ENCODE measurements around the gene ZMYND15.
"Not testable (repeated sequence)": the region's sequence is repeated elsewhere in the genome, so short reads cannot be mapped to it uniquely, and the experiment has no call there.

Gene ZMYND15

DNA sequence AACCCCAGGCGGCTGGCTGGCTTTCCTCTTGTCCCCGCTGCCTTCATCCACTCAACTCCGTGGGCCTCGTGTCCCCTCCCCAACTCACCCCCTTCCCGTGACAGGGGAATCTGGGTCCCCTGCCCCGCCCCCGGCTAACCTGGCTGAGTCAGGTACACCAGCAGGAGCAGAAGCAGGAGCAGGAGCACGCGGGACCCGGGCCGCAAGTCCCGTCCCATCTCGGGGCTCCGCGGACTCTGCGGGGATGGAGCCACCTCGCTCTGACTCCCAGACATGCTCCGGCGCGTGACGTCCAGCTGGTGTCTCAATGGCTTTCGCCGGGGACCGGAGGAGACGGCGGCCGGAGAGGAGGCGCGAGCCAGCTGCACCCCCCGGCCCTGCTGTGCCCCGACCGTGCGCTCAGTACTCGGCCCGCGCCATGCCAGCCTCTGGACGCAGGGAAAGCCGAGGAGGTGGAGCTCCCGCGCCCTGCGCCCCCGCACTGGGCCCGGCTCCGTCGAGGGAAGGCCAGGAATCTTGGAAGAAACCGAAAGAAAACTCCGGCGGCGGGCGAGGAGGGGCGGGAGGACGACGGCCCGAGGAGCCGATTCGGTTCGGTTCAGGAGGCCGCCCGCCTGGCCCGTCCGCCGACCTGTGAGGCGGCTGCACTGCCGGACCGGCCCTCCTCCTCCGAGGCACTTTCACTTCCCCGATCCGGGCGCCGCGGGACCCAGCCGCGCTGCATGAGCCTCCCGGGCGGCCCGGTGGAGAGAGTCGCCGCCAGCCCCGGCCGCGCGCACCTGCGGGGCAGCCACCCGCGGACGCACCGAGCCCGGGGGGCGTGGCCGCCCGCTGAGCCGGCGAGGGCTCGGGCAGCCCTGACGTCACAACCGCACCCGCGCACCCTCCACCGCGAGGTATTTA, at the start of gene ZMYND15, which contains the start of gene CXCL16:
ZMYND15 (plus strand) TSS at position 712 of the 903 bp plus-strand sequence. CDS start 716 bp downstream, outside the sequence.
CXCL16 (minus strand) TSS at position 807 of the 903 bp plus-strand sequence; CDS start at position 218, 589 bp downstream.
- DNase-seq (ENCODE audit: low read depth in 2 of 2, low spot score in 1 of 2) = peak in 1 of 2 donors; percentile 19

GRCh38 chr17:4689872-4690271, 49.8 kb upstream of the ZMYND15 start:
- not testable (repeated sequence) for DNase-seq (ENCODE audit: low read depth in 2 of 2, low spot score in 1 of 2)

- DNase-seq (ENCODE audit: low read depth in 2 of 2, low spot score in 1 of 2) = no peak
These were observed 48.9 kb upstream of the ZMYND15 start for GRCh38 chr17:4690745-4691144.

- DNase-seq (ENCODE audit: low read depth in 2 of 2, low spot score in 1 of 2) = no peak
These were observed 47.9 kb upstream of the ZMYND15 start for GRCh38 chr17:4691686-4692085.

DNA sequence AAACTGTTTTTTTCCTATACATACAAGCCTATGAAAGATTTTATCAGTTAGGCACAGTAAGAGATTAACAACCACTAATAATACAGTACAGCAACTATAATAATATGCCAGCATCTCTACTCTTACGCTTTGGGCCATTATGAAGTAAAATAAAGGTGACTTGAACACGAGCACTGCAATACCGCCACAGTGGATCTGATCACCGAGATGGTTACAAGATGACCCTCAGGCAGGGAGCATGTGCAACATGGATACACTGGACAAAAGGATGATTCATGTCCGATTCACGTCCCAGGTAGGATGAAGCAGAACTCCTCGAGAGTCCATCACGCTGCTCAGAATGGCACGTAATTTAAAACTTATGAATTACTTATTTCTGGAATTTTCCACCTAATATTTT, 46.2 kb upstream of the ZMYND15 start:
- DNase-seq (ENCODE audit: low read depth in 2 of 2, low spot score in 1 of 2) = no peak

- no peak for DNase-seq (ENCODE audit: low read depth in 2 of 2, low spot score in 1 of 2)
These were observed 43.2 kb upstream of the ZMYND15 start for GRCh38 chr17:4696437-4696805.

DNA sequence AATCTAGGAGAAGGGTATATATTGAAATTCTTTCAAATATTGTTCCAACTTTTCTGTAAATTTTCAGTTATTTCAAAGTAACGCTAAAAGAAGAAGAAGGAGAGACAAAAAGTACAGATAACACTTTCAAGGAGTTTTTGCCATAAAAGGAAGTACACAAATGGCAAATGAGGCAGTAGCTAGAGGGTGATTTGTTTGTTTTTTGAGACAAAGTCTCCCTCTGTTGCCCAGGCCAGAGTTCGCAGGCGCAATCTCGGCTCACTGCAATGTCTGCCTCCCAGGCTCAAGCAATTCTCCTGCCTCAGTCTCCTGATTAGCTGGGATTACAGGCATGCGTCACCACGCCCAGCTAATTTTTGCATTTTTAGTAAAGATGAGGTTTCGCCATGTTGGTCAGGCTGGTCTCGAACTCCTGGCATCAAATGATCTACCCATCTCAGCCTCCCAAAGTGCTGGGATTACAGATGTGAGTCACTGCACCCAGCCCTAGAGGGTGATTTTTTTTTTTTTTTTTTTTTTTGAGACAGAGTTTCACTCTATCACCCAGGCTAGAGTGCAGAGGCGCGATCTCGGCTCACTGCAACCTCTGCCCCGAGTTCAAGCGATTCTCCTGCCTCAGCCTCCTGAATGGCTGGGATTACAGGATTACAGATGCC, 40.1 kb upstream of the ZMYND15 start:
- not testable (repeated sequence) for DNase-seq (ENCODE audit: low read depth in 2 of 2, low spot score in 1 of 2)

DNA sequence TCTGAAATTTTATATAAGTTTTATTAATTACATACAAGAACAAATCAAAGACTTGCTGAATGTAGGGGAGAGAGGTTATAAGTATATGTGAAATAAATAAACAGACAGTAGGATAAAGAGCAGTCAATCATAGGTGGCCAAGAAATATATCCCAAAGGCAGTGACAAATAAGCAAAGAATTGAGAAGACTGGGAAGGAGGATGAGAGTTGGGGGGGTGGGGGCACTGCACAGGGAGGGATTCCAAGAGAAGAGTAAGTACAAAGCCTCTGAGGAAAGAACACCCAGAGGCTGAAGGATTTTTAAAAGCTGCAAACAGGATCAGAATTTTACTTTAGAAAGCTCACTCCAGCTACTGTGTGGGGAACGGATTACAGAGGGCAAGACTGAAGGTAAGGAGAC, 38.5 kb upstream of the ZMYND15 start:
- DNase-seq (ENCODE audit: low read depth in 2 of 2, low spot score in 1 of 2) = no peak

GRCh38 chr17:4703330-4703691, 36.3 kb upstream of the ZMYND15 start:
- DNase-seq (ENCODE audit: low read depth in 2 of 2, low spot score in 1 of 2) = no peak

DNA sequence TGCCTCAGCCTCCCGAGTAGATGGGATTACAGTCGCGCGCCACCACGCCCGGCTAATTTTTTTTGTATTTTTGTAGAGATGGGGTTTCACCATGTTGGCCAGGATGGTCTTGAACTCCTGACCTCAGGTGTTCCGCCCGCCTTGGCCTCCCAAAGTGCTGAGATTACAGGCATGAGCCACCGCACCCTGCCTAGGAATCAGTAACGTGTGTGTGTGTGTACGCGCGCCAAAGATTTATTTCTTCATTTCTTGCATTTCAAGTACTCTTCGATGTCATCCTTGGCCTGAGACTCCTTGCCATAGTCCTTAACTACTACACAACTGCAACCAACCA, 35.1 kb upstream of the ZMYND15 start:
- not testable (repeated sequence) for DNase-seq (ENCODE audit: low read depth in 2 of 2, low spot score in 1 of 2)

DNA sequence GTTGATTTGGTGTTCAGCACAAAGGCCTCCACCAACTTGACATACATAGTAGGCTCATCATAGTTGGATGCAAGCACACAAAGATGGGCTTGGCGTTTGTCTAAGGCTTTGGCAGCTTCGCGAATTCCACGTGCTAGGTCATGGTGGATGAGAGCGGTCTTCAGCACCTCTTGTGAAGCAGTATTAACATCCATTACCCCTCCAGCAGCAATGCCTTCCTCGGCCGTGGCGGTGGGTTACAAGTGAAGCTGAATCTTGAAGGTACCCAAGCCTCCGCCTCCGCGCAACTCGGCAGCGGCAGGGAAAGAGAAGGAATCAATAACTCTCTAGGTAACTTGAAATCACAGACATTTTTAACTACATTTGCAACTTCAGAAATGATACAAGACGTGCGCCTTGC, 34.6 kb upstream of the ZMYND15 start:
- DNase-seq (ENCODE audit: low read depth in 2 of 2, low spot score in 1 of 2) = no peak

- no peak for DNase-seq (ENCODE audit: low read depth in 2 of 2, low spot score in 1 of 2)
These were observed 33.5 kb upstream of the ZMYND15 start for GRCh38 chr17:4706121-4706520.

DNA sequence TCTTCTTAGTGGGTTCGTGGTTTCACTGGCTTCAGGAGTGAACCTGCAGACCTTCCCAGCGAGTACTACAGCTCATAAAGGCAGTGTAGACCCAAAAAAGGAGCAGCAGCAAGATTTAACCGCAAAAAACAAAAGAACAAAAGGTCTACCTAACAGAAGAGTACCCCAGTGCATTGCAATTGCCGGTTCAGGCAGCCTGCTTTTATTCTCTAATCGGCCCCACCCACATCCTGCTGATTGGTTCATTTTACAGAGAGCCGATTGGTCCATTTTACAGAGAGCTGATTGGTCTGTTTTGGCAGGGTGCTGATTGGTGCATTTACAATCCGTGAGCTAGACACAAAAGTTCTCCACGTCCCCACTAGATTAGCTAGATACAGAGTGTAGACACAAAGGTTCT, 31.2 kb upstream of the ZMYND15 start:
- no peak for DNase-seq (ENCODE audit: low read depth in 2 of 2, low spot score in 1 of 2)

DNA sequence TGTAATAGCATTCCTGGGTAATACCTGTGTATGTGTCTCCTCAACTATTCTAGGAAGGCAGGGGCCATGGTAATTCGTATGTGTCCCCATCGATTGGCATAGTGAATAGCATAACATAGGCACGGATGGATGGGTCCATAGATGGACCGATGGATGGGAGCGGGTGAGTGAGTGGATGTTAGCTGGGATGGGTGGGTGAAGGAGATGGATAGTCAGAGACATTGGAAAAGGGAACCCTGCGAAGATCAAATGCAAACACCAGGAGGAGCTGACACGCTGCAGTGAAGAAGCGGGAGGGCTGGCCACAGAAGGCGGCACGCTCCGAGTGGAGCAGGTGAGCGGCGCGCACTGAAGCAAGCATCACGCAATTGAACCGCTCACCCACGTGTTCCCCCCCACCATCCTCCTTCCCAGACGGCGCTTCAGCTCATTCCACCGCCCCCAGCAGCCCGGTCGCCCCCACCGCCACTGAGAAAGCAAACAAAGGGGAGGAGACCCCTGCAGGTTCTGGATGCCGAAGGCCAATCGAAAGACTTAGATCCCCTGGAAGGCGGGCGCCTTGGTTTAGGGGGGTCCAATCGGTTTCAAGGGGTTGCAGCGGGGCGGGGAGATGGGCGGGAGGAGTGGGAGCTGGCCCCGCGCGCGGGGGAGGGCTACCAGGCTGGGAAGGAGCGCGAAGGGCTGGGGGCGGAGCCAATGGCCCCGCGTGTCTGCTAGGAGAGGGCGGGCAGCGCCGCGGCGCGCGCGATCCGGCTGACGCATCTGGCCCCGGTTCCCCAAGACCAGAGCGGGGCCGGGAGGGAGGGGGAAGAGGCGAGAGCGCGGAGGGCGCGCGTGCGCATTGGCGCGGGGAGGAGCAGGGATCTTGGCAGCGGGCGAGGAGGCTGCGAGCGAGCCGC, 29.6 kb upstream of the ZMYND15 start, which contains the start of gene ARRB2:
ARRB2 (plus strand) TSS at position 839 of the 899 bp plus-strand sequence. CDS start 90 bp downstream, outside the sequence.
- DNase-seq (ENCODE audit: low read depth in 2 of 2, low spot score in 1 of 2) = peak; percentile 94 to 99

- DNase-seq (ENCODE audit: low read depth in 2 of 2, low spot score in 1 of 2) = no peak
These were observed 28.7 kb upstream of the ZMYND15 start for GRCh38 chr17:4710693-4711634.

- DNase-seq (ENCODE audit: low read depth in 2 of 2, low spot score in 1 of 2) = no peak
These were observed 27.9 kb upstream of the ZMYND15 start for GRCh38 chr17:4711661-4712181.

DNA sequence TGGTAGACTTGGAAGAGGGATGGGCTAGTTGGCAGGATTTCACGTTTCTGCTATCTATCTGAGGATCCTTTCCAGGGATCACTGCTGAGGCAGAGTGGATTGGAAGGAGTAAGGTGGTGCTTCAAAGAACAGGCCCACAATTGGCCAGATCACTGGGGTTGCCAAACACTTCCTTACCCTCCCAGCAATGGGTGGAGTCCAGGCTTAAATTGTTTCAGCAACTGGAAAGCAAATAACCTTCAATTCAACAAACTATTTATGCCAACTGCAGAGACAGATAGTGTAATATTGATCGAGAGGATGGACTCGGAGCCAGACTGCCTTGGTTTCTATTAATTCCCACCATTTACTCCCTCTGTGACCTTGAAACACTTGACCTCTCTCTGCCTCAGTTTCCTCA, 27.1 kb upstream of the ZMYND15 start:
- no peak for DNase-seq (ENCODE audit: low read depth in 2 of 2, low spot score in 1 of 2)

DNA sequence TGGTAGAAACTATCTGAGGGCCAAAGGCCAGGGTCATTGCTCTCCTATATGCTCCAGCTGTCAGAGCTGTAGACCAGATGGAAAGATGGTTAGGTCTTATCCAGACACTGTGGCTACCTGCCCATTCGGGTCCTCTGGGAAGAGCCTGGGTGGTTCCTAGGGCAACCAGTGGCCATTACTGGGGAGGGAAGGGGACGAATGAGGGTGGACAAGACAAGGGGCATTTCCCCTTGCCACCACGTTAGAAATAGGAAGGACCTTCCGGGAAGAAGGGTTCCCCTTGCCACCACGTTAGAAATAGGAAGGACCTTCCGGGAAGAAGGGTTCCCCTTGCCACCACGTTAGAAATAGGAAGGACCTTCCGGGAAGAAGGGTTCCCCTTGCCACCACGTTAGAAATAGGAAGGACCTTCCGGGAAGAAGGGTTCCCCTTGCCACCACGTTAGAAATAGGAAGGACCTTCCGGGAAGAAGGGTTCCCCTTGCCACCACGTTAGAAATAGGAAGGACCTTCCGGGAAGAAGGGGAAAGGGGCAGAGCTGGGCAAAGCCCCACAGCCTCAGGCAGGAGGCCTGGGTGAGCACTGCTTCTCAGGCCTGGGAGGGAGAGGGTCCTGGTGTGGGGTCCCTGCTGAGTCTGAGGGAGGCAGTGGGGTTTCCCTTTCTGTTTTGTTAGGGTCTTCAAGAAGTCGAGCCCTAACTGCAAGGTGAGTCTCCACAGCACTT, 25.1 kb upstream of the ZMYND15 start:
- not testable (repeated sequence) for DNase-seq (ENCODE audit: low read depth in 2 of 2, low spot score in 1 of 2)

GRCh38 chr17:4715063-4715744, 24.4 kb upstream of the ZMYND15 start:
- DNase-seq (ENCODE audit: low read depth in 2 of 2, low spot score in 1 of 2) = no peak
